GM19238 (cell line): ENCODE measurements around the gene RPGR.
A peak's percentile ranks its signal among the peaks of the same experiment; 100 is the strongest.

ENCODE experiments used
- DNase-seq: peaks from one replicate; pipeline ENCODE4 v3.0.0; 2011; ENCODE audit warnings: low spot score; ENCODE audit not compliant: insufficient read length

The RPGR gene

GRCh38 chrX:38327007-38327774, at the start of gene RPGR:
TSS of gene RPGR (minus strand) at chrX:38327509. CDS start at chrX:38327367, 142 bp downstream.
- DNase-seq: peak; percentile 71

GRCh38 chrX:38376747-38377146, 49.4 kb upstream of the RPGR start:
- no peak for DNase-seq

- DNase-seq: no peak
Observed at GRCh38 chrX:38375891-38376290, 48.6 kb upstream of the RPGR start.

GRCh38 chrX:38374431-38374830, 47.1 kb upstream of the RPGR start:
- no peak for DNase-seq

- no peak for DNase-seq
Observed at GRCh38 chrX:38371641-38372040, 44.3 kb upstream of the RPGR start.

- no peak for DNase-seq
Observed at GRCh38 chrX:38368774-38369173, 41.5 kb upstream of the RPGR start.

- DNase-seq: no peak
Observed at GRCh38 chrX:38365954-38366353, 38.6 kb upstream of the RPGR start.

- no peak for DNase-seq
Observed at GRCh38 chrX:38363046-38363445, 35.7 kb upstream of the RPGR start.

- DNase-seq: no peak
Observed at GRCh38 chrX:38357747-38358673, 30.7 kb upstream of the RPGR start.

- no peak for DNase-seq
Observed at GRCh38 chrX:38356401-38356800, 29.1 kb upstream of the RPGR start.

GRCh38 chrX:38352362-38352761, 25.1 kb upstream of the RPGR start, which contains the start of gene OTC:
TSS of gene OTC (plus strand) at chrX:38352604. CDS start at chrX:38352697, 93 bp downstream.
- DNase-seq: no peak

- no peak for DNase-seq
Observed at GRCh38 chrX:38351346-38351745, 24.0 kb upstream of the RPGR start.

- no peak for DNase-seq
Observed at GRCh38 chrX:38347136-38347535, 19.8 kb upstream of the RPGR start.

GRCh38 chrX:38346150-38346549, 18.8 kb upstream of the RPGR start:
- DNase-seq: no peak

GRCh38 chrX:38342853-38343778, 15.8 kb upstream of the RPGR start:
- DNase-seq: no peak

GRCh38 chrX:38341442-38341841, 14.1 kb upstream of the RPGR start:
- no peak for DNase-seq

- no peak for DNase-seq
Observed at GRCh38 chrX:38336538-38337240, 9.4 kb upstream of the RPGR start.

- DNase-seq: no peak
Observed at GRCh38 chrX:38335382-38335781, 8.1 kb upstream of the RPGR start.

- DNase-seq: no peak
Observed at GRCh38 chrX:38332505-38332904, 5.2 kb upstream of the RPGR start.

- no peak for DNase-seq
Observed at GRCh38 chrX:38327775-38328081, 419 bp upstream of the RPGR start.

GRCh38 chrX:38326086-38326485, 1.2 kb downstream of the RPGR start:
- DNase-seq: no peak
